ENCODE data around the gene NTM.

NTM gene

DNA sequence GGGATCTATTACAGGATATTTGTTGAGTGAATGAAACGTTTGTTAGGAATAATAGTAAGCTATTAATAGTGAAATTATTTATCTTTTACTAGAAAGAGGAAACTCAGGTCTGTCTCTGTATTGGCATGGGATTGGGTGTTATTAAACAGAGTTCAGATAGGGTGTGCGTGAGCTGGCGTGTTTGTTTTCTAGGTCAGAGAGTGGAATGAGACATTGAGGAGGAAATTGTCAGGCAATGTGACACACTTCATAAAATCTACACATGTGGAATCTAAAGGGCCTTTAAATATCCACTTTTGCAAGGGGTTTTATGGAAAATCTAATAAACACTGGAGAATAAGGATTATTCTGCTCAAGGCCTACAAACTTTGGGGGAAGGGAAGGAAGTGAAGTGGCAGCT, 552.9 kb downstream of the NTM start:
- Histone ChIP-seq H3K27me3 (ENCODE audit: insufficient read depth, poor library complexity, severe bottlenecking) (no peaks in the 10 kb centered on the region), H3K4me3 (replicated peaks; ENCODE audit: insufficient read depth, low read length) (no peak overlapping the region), H3K27ac (replicated peaks) (no peak overlapping the region)
- TF ChIP-seq, protein P1, sequence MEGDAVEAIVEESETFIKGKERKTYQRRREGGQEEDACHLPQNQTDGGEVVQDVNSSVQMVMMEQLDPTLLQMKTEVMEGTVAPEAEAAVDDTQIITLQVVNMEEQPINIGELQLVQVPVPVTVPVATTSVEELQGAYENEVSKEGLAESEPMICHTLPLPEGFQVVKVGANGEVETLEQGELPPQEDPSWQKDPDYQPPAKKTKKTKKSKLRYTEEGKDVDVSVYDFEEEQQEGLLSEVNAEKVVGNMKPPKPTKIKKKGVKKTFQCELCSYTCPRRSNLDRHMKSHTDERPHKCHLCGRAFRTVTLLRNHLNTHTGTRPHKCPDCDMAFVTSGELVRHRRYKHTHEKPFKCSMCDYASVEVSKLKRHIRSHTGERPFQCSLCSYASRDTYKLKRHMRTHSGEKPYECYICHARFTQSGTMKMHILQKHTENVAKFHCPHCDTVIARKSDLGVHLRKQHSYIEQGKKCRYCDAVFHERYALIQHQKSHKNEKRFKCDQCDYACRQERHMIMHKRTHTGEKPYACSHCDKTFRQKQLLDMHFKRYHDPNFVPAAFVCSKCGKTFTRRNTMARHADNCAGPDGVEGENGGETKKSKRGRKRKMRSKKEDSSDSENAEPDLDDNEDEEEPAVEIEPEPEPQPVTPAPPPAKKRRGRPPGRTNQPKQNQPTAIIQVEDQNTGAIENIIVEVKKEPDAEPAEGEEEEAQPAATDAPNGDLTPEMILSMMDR (IDR thresholded peaks at IDR 0.05; ENCODE audit: insufficient read depth, low read length) = no peak
- no peak for TF ChIP-seq GABPA (IDR thresholded peaks at IDR 0.05; ENCODE audit: low read depth)
- TF ChIP-seq, protein P2, sequence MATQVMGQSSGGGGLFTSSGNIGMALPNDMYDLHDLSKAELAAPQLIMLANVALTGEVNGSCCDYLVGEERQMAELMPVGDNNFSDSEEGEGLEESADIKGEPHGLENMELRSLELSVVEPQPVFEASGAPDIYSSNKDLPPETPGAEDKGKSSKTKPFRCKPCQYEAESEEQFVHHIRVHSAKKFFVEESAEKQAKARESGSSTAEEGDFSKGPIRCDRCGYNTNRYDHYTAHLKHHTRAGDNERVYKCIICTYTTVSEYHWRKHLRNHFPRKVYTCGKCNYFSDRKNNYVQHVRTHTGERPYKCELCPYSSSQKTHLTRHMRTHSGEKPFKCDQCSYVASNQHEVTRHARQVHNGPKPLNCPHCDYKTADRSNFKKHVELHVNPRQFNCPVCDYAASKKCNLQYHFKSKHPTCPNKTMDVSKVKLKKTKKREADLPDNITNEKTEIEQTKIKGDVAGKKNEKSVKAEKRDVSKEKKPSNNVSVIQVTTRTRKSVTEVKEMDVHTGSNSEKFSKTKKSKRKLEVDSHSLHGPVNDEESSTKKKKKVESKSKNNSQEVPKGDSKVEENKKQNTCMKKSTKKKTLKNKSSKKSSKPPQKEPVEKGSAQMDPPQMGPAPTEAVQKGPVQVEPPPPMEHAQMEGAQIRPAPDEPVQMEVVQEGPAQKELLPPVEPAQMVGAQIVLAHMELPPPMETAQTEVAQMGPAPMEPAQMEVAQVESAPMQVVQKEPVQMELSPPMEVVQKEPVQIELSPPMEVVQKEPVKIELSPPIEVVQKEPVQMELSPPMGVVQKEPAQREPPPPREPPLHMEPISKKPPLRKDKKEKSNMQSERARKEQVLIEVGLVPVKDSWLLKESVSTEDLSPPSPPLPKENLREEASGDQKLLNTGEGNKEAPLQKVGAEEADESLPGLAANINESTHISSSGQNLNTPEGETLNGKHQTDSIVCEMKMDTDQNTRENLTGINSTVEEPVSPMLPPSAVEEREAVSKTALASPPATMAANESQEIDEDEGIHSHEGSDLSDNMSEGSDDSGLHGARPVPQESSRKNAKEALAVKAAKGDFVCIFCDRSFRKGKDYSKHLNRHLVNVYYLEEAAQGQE (IDR thresholded peaks at IDR 0.05; ENCODE audit: insufficient replicate concordance, low read depth) = no peak
- no peak for TF ChIP-seq SPI1 (IDR thresholded peaks at IDR 0.05; ENCODE audit: borderline replicate concordance, low read depth)
- no peak for TF ChIP-seq POLR2AphosphoS5 (IDR thresholded peaks at IDR 0.05; ENCODE audit: low read depth)
- DNase-seq (ENCODE audit: low read depth in 1 of 2, low spot score in 1 of 2) = no peak

DNA sequence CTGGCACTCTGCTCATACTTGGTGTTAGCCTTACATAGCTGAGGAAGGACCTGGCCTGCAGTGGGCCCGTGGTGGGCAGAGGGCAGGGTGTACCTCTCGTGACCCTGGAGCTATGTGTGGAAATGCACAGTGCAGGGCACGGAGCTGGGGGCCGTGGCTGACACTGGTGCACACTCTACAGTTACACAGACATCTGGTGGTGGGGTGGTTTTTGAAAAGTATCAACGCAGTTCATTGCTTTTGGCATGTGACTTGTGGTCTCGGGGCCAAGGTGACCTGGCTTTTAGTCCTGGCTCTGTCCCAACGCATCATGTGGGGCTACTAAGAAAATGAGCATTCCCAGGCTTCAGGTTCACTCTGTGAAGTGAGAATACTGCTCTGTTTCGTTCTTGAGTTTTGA, 553.6 kb downstream of the NTM start:
- TF ChIP-seq POLR2AphosphoS5 (IDR thresholded peaks at IDR 0.05; ENCODE audit: low read depth) (no peak), SPI1 (IDR thresholded peaks at IDR 0.05; ENCODE audit: borderline replicate concordance, low read depth) (no peak), GABPA (IDR thresholded peaks at IDR 0.05; ENCODE audit: low read depth) (no peak)
- TF ChIP-seq, protein P2 (IDR thresholded peaks at IDR 0.05; ENCODE audit: insufficient replicate concordance, low read depth) = no peak
- TF ChIP-seq, protein P1 (IDR thresholded peaks at IDR 0.05; ENCODE audit: insufficient read depth, low read length) = no peak
- Histone ChIP-seq H3K27ac (replicated peaks) (no peak overlapping the region), H3K4me3 (replicated peaks; ENCODE audit: insufficient read depth, low read length) (no peak overlapping the region), H3K27me3 (ENCODE audit: insufficient read depth, poor library complexity, severe bottlenecking) (no peaks in the 10 kb centered on the region)
- DNase-seq (ENCODE audit: low read depth in 1 of 2, low spot score in 1 of 2) = no peak

DNA sequence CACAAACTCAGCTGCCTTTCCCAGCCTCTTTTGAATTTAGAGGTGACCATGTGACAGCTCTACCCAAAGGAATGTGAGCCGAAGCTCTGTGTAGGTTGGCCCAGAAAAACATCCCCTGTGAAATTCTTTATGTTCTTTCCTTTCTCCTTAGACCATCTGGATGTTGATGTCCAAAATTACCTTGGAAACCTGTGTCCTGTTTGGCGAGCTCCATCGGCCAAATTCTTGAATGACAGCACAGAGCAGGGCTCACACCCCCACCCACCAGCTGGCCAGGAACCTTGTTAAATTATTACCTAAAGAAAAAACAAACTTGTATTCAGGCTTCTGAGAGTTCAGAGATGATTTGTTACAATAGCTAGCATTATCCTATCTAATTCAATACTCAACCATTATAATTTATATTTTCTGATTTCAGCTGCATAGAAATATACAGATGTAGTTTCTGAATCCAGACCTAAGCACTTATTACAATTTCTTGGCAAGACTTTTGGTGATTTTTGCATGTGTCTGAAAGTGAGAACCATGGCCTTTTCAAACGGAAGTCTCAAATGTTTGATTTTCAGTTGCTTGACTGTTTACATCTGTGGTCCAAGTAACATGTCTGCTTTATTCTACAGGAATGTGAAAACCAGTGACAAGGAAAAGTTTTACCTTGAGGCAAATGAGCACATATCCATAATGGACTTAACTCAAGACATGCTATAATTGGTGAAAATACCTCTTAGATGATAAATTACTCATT, 554.2 kb downstream of the NTM start:
- H3K27ac ChIP-seq (replicated peaks) = no peak overlapping the region
- no peak for DNase-seq (ENCODE audit: low read depth in 1 of 2, low spot score in 1 of 2)
- TF ChIP-seq GABPA (IDR thresholded peaks at IDR 0.05; ENCODE audit: low read depth) = no peak
- TF ChIP-seq, protein P2 (IDR thresholded peaks at IDR 0.05; ENCODE audit: insufficient replicate concordance, low read depth) = no peak
- TF ChIP-seq, protein P1 (IDR thresholded peaks at IDR 0.05; ENCODE audit: insufficient read depth, low read length) = no peak
- no peak for TF ChIP-seq POLR2AphosphoS5 (IDR thresholded peaks at IDR 0.05; ENCODE audit: low read depth)
- no peak for TF ChIP-seq SPI1 (IDR thresholded peaks at IDR 0.05; ENCODE audit: borderline replicate concordance, low read depth)
- H3K27me3 ChIP-seq (ENCODE audit: insufficient read depth, poor library complexity, severe bottlenecking) = no peaks in the 10 kb centered on the region
- no peak overlapping the region for H3K4me3 ChIP-seq (replicated peaks; ENCODE audit: insufficient read depth, low read length)
